GM12878 (cell line): ENCODE measurements around the gene ATP10A. TPM values are rescaled to one million over a fixed set of nuclear protein-coding genes. Genes with fewer than 3 reads are reported as not detected.

Experiments used
- ATAC-seq: fragments of 200-7000 bp; cut with Tn5 transposase; 3 replicates; pipeline ENCODE4 v1.9.1; 2020; ENCODE audit warnings: mild to moderate bottlenecking, moderate library complexity
- BruUV-seq: library from RNA; stranded (reverse); fragments of 400-500 nt; replicated peaks from 2 replicates; lab custom pipeline; 2021; lab: Mats Ljungman, UMichigan
- CTCF ChIA-PET: fragments of 300-600 bp; sonication (Branson Sonifier 250); formaldehyde crosslinking; extraction: SDS; loops from one replicate; lab custom pipeline; 2021; ENCODE audit warnings: inconsistent platforms; lab: Yijun Ruan, JAX
- POLR2A ChIA-PET: fragments of 350-600 bp; formaldehyde crosslinking; extraction: SDS; loops from one replicate; lab custom pipeline; 2021; ENCODE audit warnings: inconsistent platforms; lab: Charles Lee
- RAD21 ChIA-PET: fragments of 300-600 bp; sonication (Branson Sonifier 250); formaldehyde crosslinking; loops from one replicate; lab custom pipeline; 2023; ENCODE audit warnings: antibody characterized with exemption; ENCODE audit not compliant: unreplicated experiment; lab: Charles Lee
- SMC1A ChIA-PET: fragments of 300-600 bp; sonication (Branson Sonifier 250); formaldehyde crosslinking; loops from one replicate; lab custom pipeline; 2023; ENCODE audit not compliant: unreplicated experiment, uncharacterized antibody; lab: Charles Lee
- DNase-seq: peaks from one replicate; pipeline ENCODE4 v3.0.0-alpha.2; 2011; ENCODE audit warnings: low read depth, low spot score
- FAIRE-seq: peaks from 3 replicates; lab custom pipeline; 2011; peaks lifted over from hg19 to GRCh38; lab: Jason Lieb, UNC
- H2AFZ ChIP-seq: 2 replicates; pipeline ENCODE4 v1.6.0; 2011; ENCODE audit warnings: low read depth, low read length, control low read depth; ENCODE audit not compliant: control insufficient read depth
- H3K27ac ChIP-seq: 2 replicates; pipeline ENCODE4 v1.5.1; 2011; ENCODE audit warnings: control low read depth; ENCODE audit not compliant: control insufficient read depth, insufficient read depth
- H3K27me3 ChIP-seq, 2 experiments: replicated peaks in 1 of 2; 2 replicates each; pipeline versions ENCODE4 v1.6.0 to v1.6.1; 2011; ENCODE audit warnings: low read length in 1 of 2; ENCODE audit not compliant: control insufficient read depth in 2 of 2, insufficient read depth in 2 of 2
- H3K36me3 ChIP-seq, 2 experiments: 2 replicates each; pipeline ENCODE4 v1.5.1; 2011; ENCODE audit warnings: low read length in 1 of 2; ENCODE audit not compliant: control insufficient read depth in 2 of 2, insufficient read depth in 2 of 2
- H3K4me1 ChIP-seq: 2 replicates; pipeline ENCODE4 v1.6.1; 2011; ENCODE audit warnings: mild to moderate bottlenecking, low read length, moderate library complexity, mixed read lengths; ENCODE audit not compliant: control insufficient read depth, insufficient read depth
- H3K4me2 ChIP-seq: 2 replicates; pipeline ENCODE4 v1.6.0; 2011; ENCODE audit warnings: control low read depth; ENCODE audit not compliant: control insufficient read depth, insufficient read depth
- H3K4me3 ChIP-seq: fragments of 200-600 bp; sonication (generic); 2 replicates; pipeline ENCODE4 v1.5.1; 2016
- H3K79me2 ChIP-seq: 2 replicates; pipeline ENCODE4 v1.6.0; 2011; ENCODE audit warnings: low read length; ENCODE audit not compliant: control insufficient read depth, insufficient read depth
- H3K9ac ChIP-seq: 2 replicates; pipeline ENCODE4 v1.8.0; 2011; ENCODE audit warnings: low read length, control low read depth, mixed read lengths; ENCODE audit not compliant: control insufficient read depth, insufficient read depth
- H3K9me3 ChIP-seq: replicated peaks from 3 replicates; pipeline ENCODE4 v1.5.1; 2011; ENCODE audit warnings: mild to moderate bottlenecking, low read length; ENCODE audit not compliant: control insufficient read depth, insufficient read depth
- H4K20me1 ChIP-seq: 2 replicates; pipeline ENCODE4 v1.6.0; 2011; ENCODE audit not compliant: control insufficient read depth, insufficient read depth
- BCL11A ChIP-seq: IDR thresholded peaks from 2 replicates; pipeline ENCODE4 v1.6.1; 2011; ENCODE audit warnings: low read depth, low read length
- CBFB ChIP-seq: IDR thresholded peaks from 2 replicates; pipeline ENCODE4 v1.6.1; 2016; ENCODE audit warnings: antibody characterized with exemption, low read depth
- FOS ChIP-seq: IDR thresholded peaks from 3 replicates; pipeline ENCODE4 v1.6.1; 2011; ENCODE audit warnings: borderline replicate concordance; ENCODE audit not compliant: insufficient read length; ENCODE audit errors: extremely low read depth
- HDAC6 ChIP-seq: fragments of 200-600 bp; sonication (generic); IDR thresholded peaks from one replicate; pipeline ENCODE4 v1.8.0; 2017; ENCODE audit warnings: antibody characterized with exemption; ENCODE audit not compliant: unreplicated experiment
- KAT2A ChIP-seq: conservative IDR thresholded peaks from 2 replicates; pipeline ENCODE4 v1.6.1; 2011; ENCODE audit warnings: low read depth, low read length; ENCODE audit not compliant: control insufficient read depth
- MEF2B ChIP-seq: fragments of 450-650 bp; IDR thresholded peaks from 2 replicates; pipeline ENCODE4 v1.6.1; 2018; ENCODE audit warnings: mild to moderate bottlenecking, moderate library complexity; ENCODE audit not compliant: partially characterized antibody, poor library complexity, severe bottlenecking
- MTA2 ChIP-seq: fragments of 450-650 bp; IDR thresholded peaks from 2 replicates; pipeline ENCODE4 v1.6.1; 2016; ENCODE audit warnings: low read depth, mild to moderate bottlenecking, moderate library complexity
- NFYB ChIP-seq: IDR thresholded peaks from 2 replicates; pipeline ENCODE4 v1.6.1; 2011; ENCODE audit warnings: low read depth, mild to moderate bottlenecking, low read length, improper control_type of control experiment, moderate library complexity; ENCODE audit not compliant: insufficient read depth
- POLR2A ChIP-seq: IDR thresholded peaks from 2 replicates; pipeline ENCODE4 v1.6.1; 2011; ENCODE audit warnings: low read depth, mild to moderate bottlenecking, low read length
- POLR2AphosphoS2 ChIP-seq: IDR thresholded peaks from 2 replicates; pipeline ENCODE4 v1.6.1; 2011; ENCODE audit warnings: low read depth, mild to moderate bottlenecking, low read length, improper control_type of control experiment, moderate library complexity
- RFX5 ChIP-seq: IDR thresholded peaks from 2 replicates; pipeline ENCODE4 v1.6.1; 2011; ENCODE audit warnings: low read depth, low read length, improper control_type of control experiment
- SMC3 ChIP-seq: IDR thresholded peaks from 2 replicates; pipeline ENCODE4 v1.6.1; 2011; ENCODE audit warnings: low read length, improper control_type of control experiment, borderline replicate concordance
- TBL1XR1 ChIP-seq: IDR thresholded peaks from 2 replicates; pipeline ENCODE4 v1.6.1; 2012; ENCODE audit warnings: low read depth, low read length, improper control_type of control experiment
- TCF12 ChIP-seq: IDR thresholded peaks from 2 replicates; pipeline ENCODE4 v1.6.1; 2011; ENCODE audit warnings: low read depth, mild to moderate bottlenecking, low read length
- ZNF384 ChIP-seq: IDR thresholded peaks from 2 replicates; pipeline ENCODE4 v1.6.1; 2012; ENCODE audit warnings: low read depth, mild to moderate bottlenecking, low read length, improper control_type of control experiment, borderline replicate concordance
- ZZZ3 ChIP-seq: IDR thresholded peaks from 2 replicates; pipeline ENCODE4 v1.6.1; 2011; ENCODE audit warnings: low read depth; ENCODE audit not compliant: control insufficient read depth, insufficient read length
- WGBS: methylation state at CpG from one replicate; pipeline ENCODE4 v1.1.6; 2016; ENCODE audit warnings: low lambda C conversion rate; ENCODE audit not compliant: insufficient replicate concordance, insufficient coverage; ENCODE audit errors: missing lambda C conversion rate; 5-methylcytosine and 5-hydroxymethylcytosine counted together
- in situ Hi-C: fragments of 300-500 bp; cut with MboI; formaldehyde crosslinking; loops from 9 replicates; pipeline ENCODE4 v1.14.3; 2018; ENCODE audit warnings: mixed read lengths
- intact Hi-C: fragments of 100-400 bp; cut with micrococcal nuclease; formaldehyde crosslinking; loops from one replicate; pipeline ENCODE4 v1.14.2; 2022; ENCODE audit not compliant: unreplicated experiment
- polyA plus RNA-seq, 11 experiments: library from polyadenylated mRNA; depleted of rRNA in 4 of 11; unstranded in 6 of 11; stranded (reverse) in 5 of 11; fragments of >200 nt; fragmentation: Nextera tagmentation in 4 of 11; fragmentation: Illumina TruSeq in 1 of 11; extraction: Ambion mirVana in 4 of 11; extraction: Trizol in 1 of 11; gene quantifications; 1 replicate in 1 of 11; 2 replicates in 10 of 11; pipeline versions ENCODE4 v1.2.1 to v1.2.3, GENCODE V29; 2011 to 2016; ENCODE audit warnings: inconsistent platforms in 2 of 11, missing spikeins in 2 of 11, low read depth in 1 of 11
- total RNA-seq, 4 experiments: library from RNA; depleted of rRNA in 3 of 4; stranded (reverse); fragments of >200 nt in 3 of 4; fragmentation: Illumina TruSeq in 1 of 4; extraction: Trizol in 1 of 4; gene quantifications; 2 replicates each; pipeline versions ENCODE4 v1.2.1 to v1.2.3, GENCODE V29; 2013 to 2021
- TF ChIP-seq, protein P1 (sequence below): fragments of 450-650 bp; formaldehyde crosslinking; IDR thresholded peaks from 2 replicates; pipeline ENCODE4 v1.4.0; 2020; ENCODE audit warnings: mild to moderate bottlenecking, moderate library complexity
- TF ChIP-seq, protein P2 (sequence below): IDR thresholded peaks from 2 replicates; pipeline ENCODE4 v1.6.1; 2012; ENCODE audit warnings: low read depth, low read length, improper control_type of control experiment
- TF ChIP-seq, protein P3 (sequence below): fragments of 450-650 bp; conservative IDR thresholded peaks from 2 replicates; pipeline ENCODE4 v1.6.1; 2017; ENCODE audit warnings: mild to moderate bottlenecking, moderate library complexity

Gene ATP10A
- total and polyA plus RNA-seq, 10 of the 15 experiments (the other 5 are each of a cell fraction or from before 2014, with no cell fraction given) = 0.04 to 1.5 (median 0.31) TPM; not detected in 2

DNA sequence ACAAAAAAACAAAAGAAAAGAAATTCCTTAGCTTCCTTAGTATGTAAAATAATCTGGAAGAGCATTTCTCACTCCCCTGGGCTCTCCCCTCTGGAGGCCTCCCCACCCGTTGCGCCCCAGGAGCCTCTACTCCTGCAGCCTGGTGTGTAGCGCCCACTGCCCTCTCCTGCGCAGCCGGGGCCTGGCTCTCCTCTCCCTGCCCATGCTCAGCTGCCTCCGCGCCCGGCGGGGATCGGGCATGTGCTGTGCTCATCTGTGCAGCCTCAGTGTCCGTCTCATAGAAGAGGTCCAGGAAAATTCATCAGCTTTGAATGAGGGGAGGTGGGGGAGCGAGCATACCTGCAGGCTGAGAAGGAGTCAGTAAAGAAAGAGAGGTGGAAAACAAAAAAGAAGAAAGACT lies 203.9 kb downstream of the ATP10A start:
- intact Hi-C loops (loop anchor here (10.0 kb wide), 1 partner anchor 84 kb away; no protein-coding TSS in a partner anchor), in situ Hi-C loops (no loop called here)
- H4K20me1 ChIP-seq = no peaks in the 10 kb centered on the region
- no peak overlapping the region for H2AFZ ChIP-seq
- ChIA-PET RAD21 (no interaction called here), CTCF (no interaction called here), POLR2A (no interaction called here), SMC1A (no interaction called here)
- H3K9ac ChIP-seq = no peak overlapping the region
- no peaks in the 10 kb centered on the region for H3K4me1 ChIP-seq
- DNase-seq (no peak), ATAC-seq (no peak), FAIRE-seq (no peak)
- 79% methylated on average over 11 of the region's 12 CpGs for WGBS
- no peak overlapping the region for H3K4me2 ChIP-seq
- H3K27me3 ChIP-seq = no peaks in the 10 kb centered on the region
- no peaks in the 10 kb centered on the region for H3K79me2 ChIP-seq
- no peaks in the 10 kb centered on the region; the same call in 2 of the 3 replicates for H3K9me3 ChIP-seq
- BruUV-seq = no TSS peak
- no peaks in the 10 kb centered on the region for H3K36me3 ChIP-seq
- H3K4me3 ChIP-seq = no peak overlapping the region
- no peak overlapping the region for H3K27ac ChIP-seq
- TF ChIP-seq, protein P1, sequence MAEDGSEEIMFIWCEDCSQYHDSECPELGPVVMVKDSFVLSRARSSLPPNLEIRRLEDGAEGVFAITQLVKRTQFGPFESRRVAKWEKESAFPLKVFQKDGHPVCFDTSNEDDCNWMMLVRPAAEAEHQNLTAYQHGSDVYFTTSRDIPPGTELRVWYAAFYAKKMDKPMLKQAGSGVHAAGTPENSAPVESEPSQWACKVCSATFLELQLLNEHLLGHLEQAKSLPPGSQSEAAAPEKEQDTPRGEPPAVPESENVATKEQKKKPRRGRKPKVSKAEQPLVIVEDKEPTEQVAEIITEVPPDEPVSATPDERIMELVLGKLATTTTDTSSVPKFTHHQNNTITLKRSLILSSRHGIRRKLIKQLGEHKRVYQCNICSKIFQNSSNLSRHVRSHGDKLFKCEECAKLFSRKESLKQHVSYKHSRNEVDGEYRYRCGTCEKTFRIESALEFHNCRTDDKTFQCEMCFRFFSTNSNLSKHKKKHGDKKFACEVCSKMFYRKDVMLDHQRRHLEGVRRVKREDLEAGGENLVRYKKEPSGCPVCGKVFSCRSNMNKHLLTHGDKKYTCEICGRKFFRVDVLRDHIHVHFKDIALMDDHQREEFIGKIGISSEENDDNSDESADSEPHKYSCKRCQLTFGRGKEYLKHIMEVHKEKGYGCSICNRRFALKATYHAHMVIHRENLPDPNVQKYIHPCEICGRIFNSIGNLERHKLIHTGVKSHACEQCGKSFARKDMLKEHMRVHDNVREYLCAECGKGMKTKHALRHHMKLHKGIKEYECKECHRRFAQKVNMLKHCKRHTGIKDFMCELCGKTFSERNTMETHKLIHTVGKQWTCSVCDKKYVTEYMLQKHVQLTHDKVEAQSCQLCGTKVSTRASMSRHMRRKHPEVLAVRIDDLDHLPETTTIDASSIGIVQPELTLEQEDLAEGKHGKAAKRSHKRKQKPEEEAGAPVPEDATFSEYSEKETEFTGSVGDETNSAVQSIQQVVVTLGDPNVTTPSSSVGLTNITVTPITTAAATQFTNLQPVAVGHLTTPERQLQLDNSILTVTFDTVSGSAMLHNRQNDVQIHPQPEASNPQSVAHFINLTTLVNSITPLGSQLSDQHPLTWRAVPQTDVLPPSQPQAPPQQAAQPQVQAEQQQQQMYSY (CRISPR knock-in tag) = no peak
- TF ChIP-seq MTA2 (no peak), TBL1XR1 (no peak), FOS (no peak), TCF12 (no peak), POLR2A (no peak), ZZZ3 (no peak), POLR2AphosphoS2 (no peak), BCL11A (no peak), CBFB (no peak), MEF2B (no peak), RFX5 (no peak), KAT2A (no peak), NFYB (no peak), SMC3 (no peak), ZNF384 (no peak), HDAC6 (no peak)
- TF ChIP-seq, protein P2, sequence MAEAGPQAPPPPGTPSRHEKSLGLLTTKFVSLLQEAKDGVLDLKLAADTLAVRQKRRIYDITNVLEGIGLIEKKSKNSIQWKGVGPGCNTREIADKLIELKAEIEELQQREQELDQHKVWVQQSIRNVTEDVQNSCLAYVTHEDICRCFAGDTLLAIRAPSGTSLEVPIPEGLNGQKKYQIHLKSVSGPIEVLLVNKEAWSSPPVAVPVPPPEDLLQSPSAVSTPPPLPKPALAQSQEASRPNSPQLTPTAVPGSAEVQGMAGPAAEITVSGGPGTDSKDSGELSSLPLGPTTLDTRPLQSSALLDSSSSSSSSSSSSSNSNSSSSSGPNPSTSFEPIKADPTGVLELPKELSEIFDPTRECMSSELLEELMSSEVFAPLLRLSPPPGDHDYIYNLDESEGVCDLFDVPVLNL = no peak
- TF ChIP-seq, protein P3, sequence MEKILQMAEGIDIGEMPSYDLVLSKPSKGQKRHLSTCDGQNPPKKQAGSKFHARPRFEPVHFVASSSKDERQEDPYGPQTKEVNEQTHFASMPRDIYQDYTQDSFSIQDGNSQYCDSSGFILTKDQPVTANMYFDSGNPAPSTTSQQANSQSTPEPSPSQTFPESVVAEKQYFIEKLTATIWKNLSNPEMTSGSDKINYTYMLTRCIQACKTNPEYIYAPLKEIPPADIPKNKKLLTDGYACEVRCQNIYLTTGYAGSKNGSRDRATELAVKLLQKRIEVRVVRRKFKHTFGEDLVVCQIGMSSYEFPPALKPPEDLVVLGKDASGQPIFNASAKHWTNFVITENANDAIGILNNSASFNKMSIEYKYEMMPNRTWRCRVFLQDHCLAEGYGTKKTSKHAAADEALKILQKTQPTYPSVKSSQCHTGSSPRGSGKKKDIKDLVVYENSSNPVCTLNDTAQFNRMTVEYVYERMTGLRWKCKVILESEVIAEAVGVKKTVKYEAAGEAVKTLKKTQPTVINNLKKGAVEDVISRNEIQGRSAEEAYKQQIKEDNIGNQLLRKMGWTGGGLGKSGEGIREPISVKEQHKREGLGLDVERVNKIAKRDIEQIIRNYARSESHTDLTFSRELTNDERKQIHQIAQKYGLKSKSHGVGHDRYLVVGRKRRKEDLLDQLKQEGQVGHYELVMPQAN = no peak
